ENCODE data around the gene TNN. TPM values are rescaled to one million over a fixed set of nuclear protein-coding genes. Genes with fewer than 3 reads are reported as not detected.

TNN gene
- total RNA-seq, 2 experiments from 2014 or later: 0.05 to 0.07 TPM

DNA sequence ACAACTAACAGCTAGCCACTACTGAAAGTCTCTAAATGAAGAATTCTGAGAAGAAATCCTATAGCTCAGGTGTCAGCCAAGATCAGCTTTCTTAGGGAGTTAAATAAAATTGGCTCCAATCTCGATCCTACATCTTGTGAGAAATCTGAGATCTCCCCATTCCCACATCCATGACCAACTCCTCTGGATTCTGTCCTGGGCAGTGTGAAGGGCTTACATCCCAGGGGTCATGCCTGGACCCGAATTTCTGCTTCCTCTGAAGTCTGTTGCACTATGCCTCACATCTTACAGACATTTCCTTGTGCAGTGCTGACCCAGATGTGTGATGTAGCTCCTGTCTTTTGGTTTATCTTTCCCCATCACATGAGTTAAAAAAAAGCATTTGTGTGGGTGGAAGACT, 4.8 kb upstream of the TNN start:
- DNase-seq (no peak), ATAC-seq (no peak)
- TF ChIP-seq, protein P1, sequence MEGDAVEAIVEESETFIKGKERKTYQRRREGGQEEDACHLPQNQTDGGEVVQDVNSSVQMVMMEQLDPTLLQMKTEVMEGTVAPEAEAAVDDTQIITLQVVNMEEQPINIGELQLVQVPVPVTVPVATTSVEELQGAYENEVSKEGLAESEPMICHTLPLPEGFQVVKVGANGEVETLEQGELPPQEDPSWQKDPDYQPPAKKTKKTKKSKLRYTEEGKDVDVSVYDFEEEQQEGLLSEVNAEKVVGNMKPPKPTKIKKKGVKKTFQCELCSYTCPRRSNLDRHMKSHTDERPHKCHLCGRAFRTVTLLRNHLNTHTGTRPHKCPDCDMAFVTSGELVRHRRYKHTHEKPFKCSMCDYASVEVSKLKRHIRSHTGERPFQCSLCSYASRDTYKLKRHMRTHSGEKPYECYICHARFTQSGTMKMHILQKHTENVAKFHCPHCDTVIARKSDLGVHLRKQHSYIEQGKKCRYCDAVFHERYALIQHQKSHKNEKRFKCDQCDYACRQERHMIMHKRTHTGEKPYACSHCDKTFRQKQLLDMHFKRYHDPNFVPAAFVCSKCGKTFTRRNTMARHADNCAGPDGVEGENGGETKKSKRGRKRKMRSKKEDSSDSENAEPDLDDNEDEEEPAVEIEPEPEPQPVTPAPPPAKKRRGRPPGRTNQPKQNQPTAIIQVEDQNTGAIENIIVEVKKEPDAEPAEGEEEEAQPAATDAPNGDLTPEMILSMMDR (IDR thresholded peaks at IDR 0.05): no peak
- no peaks in the 10 kb centered on the region for H3K4me1 Mint-ChIP-seq (ENCODE audit: low read depth)
- H3K36me3 Mint-ChIP-seq (ENCODE audit: low read depth): no peaks in the 10 kb centered on the region
- intact Hi-C loops (cut with micrococcal nuclease): no loop called here
- POLR2A ChIA-PET: no interaction called here
- CTCF ChIA-PET: interaction anchor here (0.7 to 1.1 kb wide), 2 partner anchors 33 to 63 kb away, joined by 3 to 4 read pairs; no protein-coding TSS in a partner anchor
- H3K9me3 Mint-ChIP-seq: no peaks in the 10 kb centered on the region
- H3K4me3 Mint-ChIP-seq: no peak overlapping the region
- no peak overlapping the region for H3K27ac Mint-ChIP-seq
- no peaks in the 10 kb centered on the region for H3K27me3 Mint-ChIP-seq

DNA sequence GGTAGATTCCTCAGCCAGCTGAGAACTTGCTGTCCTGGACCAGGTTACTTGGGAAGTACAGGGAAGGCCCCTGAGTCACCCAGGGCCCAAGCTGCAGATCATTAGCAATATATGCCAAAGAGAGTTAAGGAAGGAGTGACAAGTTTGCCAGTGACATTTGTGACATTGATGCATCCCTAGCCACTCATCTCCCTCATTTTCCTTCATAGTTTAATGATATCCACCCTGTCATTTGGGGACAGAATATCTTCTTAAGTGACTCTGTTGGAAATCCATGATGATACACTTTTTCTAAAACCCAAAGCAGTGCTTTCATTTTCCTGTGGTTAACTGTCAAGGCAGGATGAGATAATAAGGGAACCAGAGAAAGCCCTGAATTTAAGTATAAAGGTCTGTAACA, 3.2 kb downstream of the TNN start:
- no peak for ATAC-seq

DNA sequence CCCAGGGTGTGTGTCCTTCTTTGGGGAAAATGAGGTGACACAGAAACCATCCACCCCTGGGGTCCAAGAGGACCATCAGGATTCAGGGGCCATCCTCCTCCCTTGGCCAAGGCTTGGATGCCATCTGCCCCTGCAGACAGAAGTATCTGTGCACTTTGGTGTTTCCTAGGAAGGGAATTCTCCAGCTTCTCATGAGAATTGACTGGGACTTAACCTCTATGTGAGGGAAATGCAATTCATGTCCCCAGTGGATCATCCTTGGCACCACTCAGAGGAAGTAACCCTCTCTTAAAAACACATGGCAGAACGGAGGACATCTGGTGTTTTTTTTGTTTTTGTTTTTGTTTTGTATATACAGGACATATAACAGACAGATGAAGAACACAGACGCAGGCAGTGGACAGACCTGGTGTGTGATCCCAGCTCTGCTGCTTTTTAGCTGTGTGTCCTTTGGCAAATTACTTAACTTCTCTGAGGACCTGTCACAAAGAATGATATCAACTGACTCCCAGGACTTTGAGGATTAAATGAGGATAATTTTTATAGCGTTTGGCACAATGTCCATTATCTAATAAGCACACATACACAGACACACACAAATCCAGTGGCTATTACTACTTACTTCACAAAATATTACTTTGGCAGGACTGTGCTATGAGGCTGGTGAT, 3.8 kb downstream of the TNN start:
- DNase-seq (no peak), ATAC-seq (no peak)
- ChIA-PET CTCF (no interaction called here), POLR2A (no interaction called here)
- no peaks in the 10 kb centered on the region for H3K36me3 Mint-ChIP-seq (ENCODE audit: low read depth)
- peaks cover 14% of the 10 kb centered on the region for H3K4me1 Mint-ChIP-seq (ENCODE audit: low read depth)
- no peaks in the 10 kb centered on the region for H3K9me3 Mint-ChIP-seq
- TF ChIP-seq, protein P1 (IDR thresholded peaks at IDR 0.05): no peak
- H3K27me3 Mint-ChIP-seq: peaks cover 7% of the 10 kb centered on the region
- intact Hi-C loops (cut with micrococcal nuclease): no loop called here
- H3K27ac Mint-ChIP-seq: no peak overlapping the region
- no peak overlapping the region for H3K4me3 Mint-ChIP-seq

More for the DNA sequence above, 3.2 kb downstream of the TNN start:
- ChIA-PET CTCF (interaction anchor here (1.1 kb wide), 1 partner anchor 54 kb away, joined by 3 read pairs; no protein-coding TSS in a partner anchor), POLR2A (no interaction called here)
- H3K9me3 Mint-ChIP-seq: no peaks in the 10 kb centered on the region
- peaks cover 7% of the 10 kb centered on the region for H3K27me3 Mint-ChIP-seq
- H3K4me1 Mint-ChIP-seq (ENCODE audit: low read depth): peaks cover 14% of the 10 kb centered on the region
- TF ChIP-seq, protein P1 (IDR thresholded peaks at IDR 0.05): no peak
- no peaks in the 10 kb centered on the region for H3K36me3 Mint-ChIP-seq (ENCODE audit: low read depth)
- no peak overlapping the region for H3K27ac Mint-ChIP-seq
- intact Hi-C loops (cut with micrococcal nuclease): no loop called here
- no peak overlapping the region for H3K4me3 Mint-ChIP-seq
- no peak for DNase-seq

DNA sequence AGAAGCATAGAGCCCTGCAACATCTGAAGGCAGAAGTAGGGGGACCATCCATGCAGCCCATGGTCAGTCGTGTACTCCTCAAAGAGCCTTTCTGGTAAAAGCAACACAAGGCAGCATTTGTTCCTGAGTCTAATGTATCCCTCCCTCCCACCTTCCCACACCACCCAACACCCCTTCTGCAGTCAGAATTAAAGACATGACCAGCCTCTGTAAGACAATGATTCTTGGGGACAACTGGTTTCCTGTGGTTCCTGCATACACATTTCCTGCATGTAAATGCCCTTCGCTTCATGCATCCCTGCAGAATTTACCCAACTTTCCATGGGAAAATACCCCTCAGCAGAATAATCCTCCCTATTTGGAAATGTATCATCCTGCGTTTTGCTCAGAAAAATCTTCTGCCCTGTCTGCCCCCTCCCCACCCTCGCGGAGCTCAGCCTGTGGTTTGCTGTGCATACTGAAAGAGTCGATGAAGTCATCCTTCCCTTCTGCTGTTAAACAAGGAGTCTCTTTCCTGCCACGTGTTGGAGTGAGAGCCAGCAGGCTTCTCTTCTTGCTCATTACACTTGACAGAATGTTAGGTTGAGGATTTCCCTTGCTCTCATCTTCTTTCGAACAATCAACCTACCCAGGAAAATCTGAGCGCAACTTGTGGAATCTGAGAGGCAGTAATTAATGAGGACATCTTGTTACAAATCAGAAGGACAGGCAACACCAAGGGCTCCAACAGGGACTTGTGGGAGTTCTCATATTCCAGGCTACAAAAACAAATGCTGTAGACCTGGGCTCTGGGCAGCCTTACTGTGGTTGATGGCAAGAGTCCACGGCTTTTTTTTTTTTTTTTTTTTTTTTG, 4.7 kb downstream of the TNN start:
- TF ChIP-seq, protein P1 (IDR thresholded peaks at IDR 0.05): no peak

DNA sequence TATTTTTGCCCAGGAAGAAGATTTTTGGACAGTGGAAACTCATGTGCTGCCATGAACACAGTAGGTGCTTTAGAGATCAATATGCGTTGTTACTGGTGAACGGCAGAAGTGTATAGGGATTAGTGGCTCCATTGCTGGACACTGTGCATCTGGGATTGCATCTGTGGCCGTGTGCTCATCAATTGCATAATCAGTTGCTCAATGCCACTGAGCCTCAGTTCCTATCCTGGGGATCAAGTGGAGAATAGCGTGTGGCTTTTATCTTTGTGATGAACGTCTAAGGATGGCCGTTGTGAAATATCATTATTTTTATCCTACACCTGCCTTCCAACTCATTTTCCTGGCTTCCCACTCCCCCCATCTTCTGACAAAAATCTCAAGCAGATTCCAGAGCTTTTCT, 5.4 kb downstream of the TNN start:
- H3K27me3 Mint-ChIP-seq: peaks cover 7% of the 10 kb centered on the region
- no peak overlapping the region for H3K4me3 Mint-ChIP-seq
- POLR2A ChIA-PET: no interaction called here

More for the DNA sequence above, 4.7 kb downstream of the TNN start:
- Mint-ChIP-seq H3K9me3 (no peaks in the 10 kb centered on the region), H3K27ac (no peak overlapping the region), H3K36me3 (ENCODE audit: low read depth) (no peaks in the 10 kb centered on the region), H3K27me3 (peaks cover 7% of the 10 kb centered on the region), H3K4me3 (no peak overlapping the region), H3K4me1 (ENCODE audit: low read depth) (peaks cover 14% of the 10 kb centered on the region)
- ChIA-PET CTCF (no interaction called here), POLR2A (no interaction called here)
- peak; percentile 61 for DNase-seq
- ATAC-seq: peak; percentile 96
- intact Hi-C loops (cut with micrococcal nuclease): no loop called here

More for the DNA sequence above, 5.4 kb downstream of the TNN start:
- TF ChIP-seq, protein P1 (IDR thresholded peaks at IDR 0.05): no peak
- CTCF ChIA-PET: no interaction called here
- intact Hi-C loops (cut with micrococcal nuclease): no loop called here
- peaks cover 14% of the 10 kb centered on the region for H3K4me1 Mint-ChIP-seq (ENCODE audit: low read depth)
- ATAC-seq (no peak), DNase-seq (no peak)
- H3K27ac Mint-ChIP-seq: no peak overlapping the region
- no peaks in the 10 kb centered on the region for H3K9me3 Mint-ChIP-seq
- H3K36me3 Mint-ChIP-seq (ENCODE audit: low read depth): no peaks in the 10 kb centered on the region

Data from activated CD8-positive, alpha-beta T cell treated with anti-CD3 and anti-CD28 coated beads for 36 hours (primary cell).